ENCODE results near the gene VDR.

VDR gene

GRCh38 chr12:47927346-47927745, 22.6 kb upstream of the VDR start:
- no peak for DNase-seq

GRCh38 chr12:47921907-47922306, 17.1 kb upstream of the VDR start:
- DNase-seq = no peak

- no peak for DNase-seq
Observed at GRCh38 chr12:47920913-47921312, 16.1 kb upstream of the VDR start.

DNA sequence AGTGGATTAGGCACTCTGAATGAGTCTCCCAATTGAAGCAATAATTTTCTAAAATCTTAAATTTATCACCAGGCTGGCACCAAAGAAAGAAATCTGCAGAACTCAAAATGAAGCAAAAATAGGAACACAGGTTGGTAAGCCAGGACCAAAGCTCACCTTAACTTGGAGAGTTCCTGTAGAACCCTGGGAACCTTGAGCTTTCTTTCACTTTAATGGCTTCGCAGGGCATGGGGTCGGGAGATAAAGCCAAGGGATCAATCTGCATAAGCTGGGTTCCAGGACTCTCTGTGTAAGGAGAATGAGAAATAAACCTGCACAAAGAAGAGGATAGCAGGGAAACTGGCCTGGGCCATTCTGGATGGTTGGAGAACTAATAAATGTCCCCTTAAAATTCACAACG, 8.3 kb upstream of the VDR start:
- no peak for DNase-seq

DNA sequence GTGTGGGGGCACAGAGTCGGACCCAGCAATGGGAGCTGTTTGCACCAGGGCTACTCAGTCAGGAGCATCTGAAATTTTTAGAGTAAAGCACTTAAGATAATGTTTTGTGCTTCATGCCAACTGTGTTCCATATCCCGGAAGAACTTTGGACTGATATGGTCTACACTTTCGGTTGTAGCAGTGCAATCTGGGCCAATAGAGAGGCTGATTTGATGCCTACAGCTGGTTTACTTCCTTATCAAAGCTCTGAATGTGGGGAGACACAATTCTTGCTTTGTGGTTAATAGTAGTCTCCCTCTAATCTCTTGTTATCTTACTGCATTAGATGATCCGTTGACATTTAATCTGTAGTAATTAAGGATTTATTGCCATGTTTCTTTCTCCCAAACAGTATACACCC, 7.8 kb upstream of the VDR start:
- DNase-seq = no peak

DNA sequence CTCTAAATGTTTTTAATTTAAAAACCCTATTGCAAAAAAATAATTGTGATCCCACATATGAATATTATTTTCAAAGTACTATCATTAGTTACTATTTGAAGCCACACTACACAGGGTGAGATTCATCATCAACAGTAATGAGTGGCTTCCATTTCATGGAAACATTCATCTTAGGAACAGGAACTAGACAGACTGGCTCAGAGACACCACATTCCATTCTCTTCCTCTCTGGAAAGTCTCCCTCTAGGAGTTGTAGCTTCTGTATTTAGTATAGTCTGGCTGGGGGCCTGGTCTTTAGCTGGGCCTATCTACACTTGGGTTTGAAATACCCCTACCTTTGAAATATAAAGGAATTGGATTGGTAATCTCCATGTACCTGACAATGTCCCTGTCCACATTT, 6.2 kb upstream of the VDR start:
- DNase-seq = no peak

DNA sequence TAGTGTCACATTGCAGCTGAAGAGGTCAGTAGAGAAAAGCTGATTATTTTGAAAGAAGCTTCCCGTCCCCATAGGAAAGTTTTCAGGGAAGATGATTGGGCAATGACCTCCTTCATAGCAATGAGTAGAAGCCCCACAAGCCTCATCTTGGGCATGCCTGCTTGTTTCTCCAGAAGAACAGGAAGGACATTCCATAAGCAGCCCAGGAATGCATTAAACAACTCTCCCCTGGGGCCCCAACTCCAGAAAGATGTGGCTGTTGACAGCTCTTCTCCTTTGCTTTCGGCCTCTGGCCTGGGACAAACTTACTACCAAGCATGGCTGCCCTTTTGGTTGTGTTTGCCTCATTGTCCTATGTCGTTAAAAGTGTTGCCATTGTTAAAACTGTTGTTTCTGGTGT, 5.7 kb upstream of the VDR start:
- DNase-seq = no peak

DNA sequence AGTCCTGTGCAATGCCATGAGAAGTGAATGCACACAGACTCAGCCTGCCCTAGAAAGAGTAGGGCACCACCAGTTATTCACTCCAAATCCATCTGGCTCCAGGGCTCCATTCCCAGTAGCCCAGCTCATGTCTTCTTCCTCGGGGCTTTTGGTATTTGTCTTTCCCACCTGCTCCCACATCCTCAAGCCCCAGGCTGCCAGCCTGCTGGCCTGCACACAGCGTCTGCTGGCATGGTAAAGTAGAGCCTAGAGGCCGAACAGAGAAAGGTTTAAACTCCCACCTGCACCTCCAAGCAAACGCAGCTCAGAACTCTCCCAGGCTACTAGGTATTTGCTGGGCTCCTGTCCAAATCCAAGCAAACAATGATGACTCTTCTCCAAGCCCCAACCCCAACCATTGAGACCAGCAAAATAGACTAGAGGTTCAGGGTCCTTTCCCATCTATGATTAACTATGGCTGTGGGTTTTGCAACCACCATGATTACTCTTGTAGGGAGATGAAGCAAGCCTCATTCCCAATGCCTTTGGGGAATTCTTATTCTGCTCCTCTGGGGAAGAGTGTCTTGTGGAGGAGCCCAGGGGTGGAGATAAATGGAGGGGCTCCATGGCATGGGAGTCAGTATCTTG, 5.2 kb upstream of the VDR start:
- no peak for DNase-seq

- no peak for DNase-seq
Observed at GRCh38 chr12:47908738-47909137, 3.9 kb upstream of the VDR start.

DNA sequence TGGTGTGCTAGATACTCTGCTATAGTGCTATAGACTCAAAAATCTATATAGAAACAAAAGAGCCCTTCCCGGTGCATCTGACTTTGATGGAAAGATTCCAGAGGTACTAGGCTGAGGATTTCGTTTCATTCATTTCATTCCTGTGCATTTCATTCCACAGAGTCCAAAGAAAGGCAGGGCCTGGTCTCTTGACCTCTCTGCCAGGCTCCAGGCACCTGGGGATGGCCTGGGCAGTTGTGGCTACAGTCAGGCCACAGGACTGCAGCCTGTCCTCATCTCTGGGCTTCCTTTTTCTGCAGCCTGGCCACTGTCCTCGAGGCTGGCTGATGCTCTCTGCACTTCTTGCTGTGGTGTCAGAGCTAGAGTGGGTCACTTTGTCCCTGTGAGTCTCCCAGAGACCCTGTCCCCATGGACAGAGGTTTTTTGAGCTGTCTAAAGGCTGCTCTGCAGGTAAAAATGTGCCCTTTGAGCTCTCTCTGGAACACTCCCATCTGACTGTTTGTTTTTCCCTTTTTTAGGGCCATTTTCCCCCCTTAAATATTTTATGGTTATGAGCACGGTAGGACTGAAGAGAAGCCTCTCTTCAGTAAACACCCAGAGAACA, 3.2 kb upstream of the VDR start:
- DNase-seq = no peak

- peak; percentile 59 to 76 for DNase-seq
Observed at GRCh38 chr12:47903927-47904712, 674 bp downstream of the VDR start.

- peak; percentile 42 to 49 for DNase-seq
Observed at GRCh38 chr12:47903151-47903611, 1.6 kb downstream of the VDR start.

DNA sequence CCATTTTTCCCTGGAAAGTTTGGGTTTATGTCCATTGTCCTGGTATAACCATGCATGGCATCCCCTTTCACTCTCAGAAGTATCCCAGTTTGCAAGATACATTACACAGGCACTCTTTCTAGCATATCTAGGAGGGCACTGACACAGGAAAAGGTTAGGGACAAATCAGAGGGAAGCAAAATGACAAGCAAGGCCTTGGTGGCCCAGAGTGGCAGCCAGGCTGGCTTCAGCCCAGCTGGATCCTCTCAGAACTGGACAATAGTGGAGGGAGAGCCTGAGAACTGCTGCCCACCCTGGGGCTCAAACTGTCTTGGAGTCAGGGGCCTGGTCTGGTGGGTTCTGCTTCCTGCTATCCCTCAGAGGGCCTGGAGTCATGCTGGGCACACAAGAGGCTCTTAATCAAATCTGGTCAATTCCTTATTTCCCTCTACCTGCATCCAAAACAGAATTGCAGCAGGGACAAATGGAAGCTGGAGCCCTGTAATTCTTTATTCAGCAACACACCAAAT, 2.6 kb downstream of the VDR start:
- no peak for DNase-seq

GRCh38 chr12:47901718-47902093, 3.1 kb downstream of the VDR start:
- no peak for DNase-seq

DNA sequence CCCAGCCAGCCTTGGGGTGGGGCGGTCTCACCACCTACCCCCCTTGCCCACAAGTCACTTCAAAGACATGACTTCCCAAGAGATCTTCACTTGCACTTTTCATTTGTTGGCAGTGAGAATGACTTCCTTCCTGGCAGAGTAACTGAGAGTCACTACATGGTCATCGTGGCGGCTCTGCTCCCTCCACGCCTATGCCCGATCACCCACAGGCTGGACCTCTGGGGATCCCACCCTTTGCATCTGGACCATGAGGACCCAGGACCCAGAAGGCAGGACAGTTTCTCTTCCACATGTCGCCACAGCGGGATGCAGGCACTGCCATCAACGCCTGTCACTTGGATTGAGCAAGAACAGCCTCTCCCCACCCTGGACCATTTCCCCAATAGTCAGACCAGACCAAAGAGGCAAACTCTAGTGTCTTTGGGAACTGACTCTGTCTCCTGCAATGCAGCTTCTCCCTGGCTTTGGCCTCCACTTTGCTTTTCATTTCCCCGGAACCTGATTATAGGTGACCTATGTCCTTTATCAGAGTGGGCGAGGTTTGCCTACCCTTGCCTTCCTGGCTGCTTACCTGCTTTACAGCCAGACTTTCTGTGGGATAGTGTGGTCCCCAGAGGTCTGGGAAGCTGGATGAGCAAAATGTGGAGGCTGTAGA, 3.6 kb downstream of the VDR start:
- peak; percentile 21 to 38 for DNase-seq

GRCh38 chr12:47900131-47901062, 4.4 kb downstream of the VDR start:
- DNase-seq = peak; percentile 27 to 37

DNA sequence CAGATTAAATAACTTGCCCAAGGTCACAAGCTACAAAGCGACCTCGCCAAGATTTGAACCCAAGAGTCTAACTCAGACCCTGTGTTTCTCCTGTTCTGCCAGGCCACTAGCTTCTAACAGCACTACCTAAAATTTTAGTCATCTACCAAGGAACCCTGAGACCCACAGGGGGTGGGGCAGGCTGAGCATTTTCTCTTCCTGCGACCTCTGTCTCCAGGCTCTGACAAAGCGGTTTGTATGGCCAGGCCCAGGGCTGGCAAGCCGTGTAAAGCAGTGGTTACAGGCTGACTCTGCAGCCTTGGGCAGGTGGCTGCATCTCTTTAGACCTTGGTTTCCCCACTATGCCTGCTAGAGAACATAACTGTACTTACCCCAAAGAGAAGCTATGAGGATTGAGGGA, 5.3 kb downstream of the VDR start:
- DNase-seq = no peak

GRCh38 chr12:47896633-47897032, 8.2 kb downstream of the VDR start:
- no peak for DNase-seq

DNA sequence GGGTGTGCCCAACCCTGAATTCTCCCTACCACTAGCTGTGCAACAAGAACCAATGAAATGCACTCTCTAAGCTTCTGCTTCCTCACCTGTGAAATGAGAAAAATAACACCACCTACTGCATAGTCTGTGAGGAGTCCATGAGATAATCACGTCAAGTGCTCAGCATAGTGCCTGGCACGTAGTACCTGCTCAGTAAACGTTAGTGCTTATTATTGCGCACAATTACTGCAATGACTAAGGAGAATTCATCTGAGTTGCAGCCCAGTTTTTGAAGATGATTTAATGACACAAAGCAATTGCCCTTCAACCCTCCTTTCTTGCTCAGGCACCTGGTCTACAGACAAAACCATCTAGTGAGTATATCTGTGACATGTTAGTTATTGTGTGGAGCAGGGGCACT, 8.8 kb downstream of the VDR start:
- DNase-seq = no peak

DNA sequence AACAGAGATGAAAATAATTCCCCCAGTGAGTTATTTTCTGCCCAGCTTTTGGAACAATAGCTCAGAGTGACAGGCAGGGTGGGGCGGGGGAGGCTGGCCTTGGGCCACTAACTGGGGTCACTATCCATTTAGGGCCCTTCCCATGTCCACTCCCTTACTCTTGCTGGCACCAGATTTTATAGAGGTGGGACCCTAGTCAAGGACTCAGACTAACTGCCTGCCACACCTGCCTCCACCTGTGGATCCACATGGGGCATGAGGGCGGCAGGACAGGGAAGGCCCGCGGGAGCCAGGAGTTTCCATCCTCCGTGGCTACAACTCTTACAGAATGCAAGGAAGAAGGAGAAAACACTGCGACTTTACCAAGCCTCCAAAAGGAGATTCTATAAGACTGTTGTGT, 10.1 kb downstream of the VDR start:
- DNase-seq = no peak

GRCh38 chr12:47894068-47894467, 10.7 kb downstream of the VDR start:
- DNase-seq = no peak

- peak; percentile 27 to 30 for DNase-seq
Observed at GRCh38 chr12:47892819-47893218, 12.0 kb downstream of the VDR start.

All from Kasumi-1 (cell line).